Measurements from ENCODE around the gene PAGE2B.

DNA sequence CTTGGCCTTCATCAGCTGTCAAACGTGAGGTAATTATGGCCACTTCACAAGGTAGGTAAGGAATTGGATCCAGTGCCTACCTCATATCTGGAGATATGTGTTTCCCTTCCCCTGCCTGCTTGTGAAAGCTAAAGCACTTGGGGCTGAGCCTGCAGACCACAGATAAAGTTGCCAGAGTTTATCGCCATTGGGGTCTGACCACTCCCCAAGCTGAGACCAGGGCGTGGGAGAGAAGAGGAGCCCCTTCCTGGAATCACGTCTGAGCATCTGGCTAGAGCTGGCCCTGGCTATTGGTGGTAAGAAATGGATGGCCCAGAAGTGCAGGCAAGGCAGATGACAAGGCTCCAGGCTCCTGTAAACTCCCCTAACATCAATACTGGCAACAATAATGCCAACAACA is 46.8 kb upstream of the PAGE2B start:
- no peak for TF ChIP-seq FOXK1 (CRISPR knock-in tag; IDR thresholded peaks at IDR 0.05)
- TF ChIP-seq, protein P1, sequence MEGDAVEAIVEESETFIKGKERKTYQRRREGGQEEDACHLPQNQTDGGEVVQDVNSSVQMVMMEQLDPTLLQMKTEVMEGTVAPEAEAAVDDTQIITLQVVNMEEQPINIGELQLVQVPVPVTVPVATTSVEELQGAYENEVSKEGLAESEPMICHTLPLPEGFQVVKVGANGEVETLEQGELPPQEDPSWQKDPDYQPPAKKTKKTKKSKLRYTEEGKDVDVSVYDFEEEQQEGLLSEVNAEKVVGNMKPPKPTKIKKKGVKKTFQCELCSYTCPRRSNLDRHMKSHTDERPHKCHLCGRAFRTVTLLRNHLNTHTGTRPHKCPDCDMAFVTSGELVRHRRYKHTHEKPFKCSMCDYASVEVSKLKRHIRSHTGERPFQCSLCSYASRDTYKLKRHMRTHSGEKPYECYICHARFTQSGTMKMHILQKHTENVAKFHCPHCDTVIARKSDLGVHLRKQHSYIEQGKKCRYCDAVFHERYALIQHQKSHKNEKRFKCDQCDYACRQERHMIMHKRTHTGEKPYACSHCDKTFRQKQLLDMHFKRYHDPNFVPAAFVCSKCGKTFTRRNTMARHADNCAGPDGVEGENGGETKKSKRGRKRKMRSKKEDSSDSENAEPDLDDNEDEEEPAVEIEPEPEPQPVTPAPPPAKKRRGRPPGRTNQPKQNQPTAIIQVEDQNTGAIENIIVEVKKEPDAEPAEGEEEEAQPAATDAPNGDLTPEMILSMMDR (IDR thresholded peaks at IDR 0.05), result no peak
- TF ChIP-seq CREB1 (CRISPR knock-in tag; IDR thresholded peaks at IDR 0.05), result no peak
- TF ChIP-seq, protein P2, sequence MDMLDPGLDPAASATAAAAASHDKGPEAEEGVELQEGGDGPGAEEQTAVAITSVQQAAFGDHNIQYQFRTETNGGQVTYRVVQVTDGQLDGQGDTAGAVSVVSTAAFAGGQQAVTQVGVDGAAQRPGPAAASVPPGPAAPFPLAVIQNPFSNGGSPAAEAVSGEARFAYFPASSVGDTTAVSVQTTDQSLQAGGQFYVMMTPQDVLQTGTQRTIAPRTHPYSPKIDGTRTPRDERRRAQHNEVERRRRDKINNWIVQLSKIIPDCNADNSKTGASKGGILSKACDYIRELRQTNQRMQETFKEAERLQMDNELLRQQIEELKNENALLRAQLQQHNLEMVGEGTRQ (CRISPR knock-in tag; IDR thresholded peaks at IDR 0.05), result no peak
- TF ChIP-seq, protein P3, sequence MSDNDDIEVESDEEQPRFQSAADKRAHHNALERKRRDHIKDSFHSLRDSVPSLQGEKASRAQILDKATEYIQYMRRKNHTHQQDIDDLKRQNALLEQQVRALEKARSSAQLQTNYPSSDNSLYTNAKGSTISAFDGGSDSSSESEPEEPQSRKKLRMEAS (CRISPR knock-in tag; IDR thresholded peaks at IDR 0.05), result no peak
- TF ChIP-seq ESRRA (CRISPR knock-in tag; IDR thresholded peaks at IDR 0.05; ENCODE audit: borderline replicate concordance), result no peak
- no peak for TF ChIP-seq NR2C2 (CRISPR knock-in tag; IDR thresholded peaks at IDR 0.05)
- TF ChIP-seq, protein P4, sequence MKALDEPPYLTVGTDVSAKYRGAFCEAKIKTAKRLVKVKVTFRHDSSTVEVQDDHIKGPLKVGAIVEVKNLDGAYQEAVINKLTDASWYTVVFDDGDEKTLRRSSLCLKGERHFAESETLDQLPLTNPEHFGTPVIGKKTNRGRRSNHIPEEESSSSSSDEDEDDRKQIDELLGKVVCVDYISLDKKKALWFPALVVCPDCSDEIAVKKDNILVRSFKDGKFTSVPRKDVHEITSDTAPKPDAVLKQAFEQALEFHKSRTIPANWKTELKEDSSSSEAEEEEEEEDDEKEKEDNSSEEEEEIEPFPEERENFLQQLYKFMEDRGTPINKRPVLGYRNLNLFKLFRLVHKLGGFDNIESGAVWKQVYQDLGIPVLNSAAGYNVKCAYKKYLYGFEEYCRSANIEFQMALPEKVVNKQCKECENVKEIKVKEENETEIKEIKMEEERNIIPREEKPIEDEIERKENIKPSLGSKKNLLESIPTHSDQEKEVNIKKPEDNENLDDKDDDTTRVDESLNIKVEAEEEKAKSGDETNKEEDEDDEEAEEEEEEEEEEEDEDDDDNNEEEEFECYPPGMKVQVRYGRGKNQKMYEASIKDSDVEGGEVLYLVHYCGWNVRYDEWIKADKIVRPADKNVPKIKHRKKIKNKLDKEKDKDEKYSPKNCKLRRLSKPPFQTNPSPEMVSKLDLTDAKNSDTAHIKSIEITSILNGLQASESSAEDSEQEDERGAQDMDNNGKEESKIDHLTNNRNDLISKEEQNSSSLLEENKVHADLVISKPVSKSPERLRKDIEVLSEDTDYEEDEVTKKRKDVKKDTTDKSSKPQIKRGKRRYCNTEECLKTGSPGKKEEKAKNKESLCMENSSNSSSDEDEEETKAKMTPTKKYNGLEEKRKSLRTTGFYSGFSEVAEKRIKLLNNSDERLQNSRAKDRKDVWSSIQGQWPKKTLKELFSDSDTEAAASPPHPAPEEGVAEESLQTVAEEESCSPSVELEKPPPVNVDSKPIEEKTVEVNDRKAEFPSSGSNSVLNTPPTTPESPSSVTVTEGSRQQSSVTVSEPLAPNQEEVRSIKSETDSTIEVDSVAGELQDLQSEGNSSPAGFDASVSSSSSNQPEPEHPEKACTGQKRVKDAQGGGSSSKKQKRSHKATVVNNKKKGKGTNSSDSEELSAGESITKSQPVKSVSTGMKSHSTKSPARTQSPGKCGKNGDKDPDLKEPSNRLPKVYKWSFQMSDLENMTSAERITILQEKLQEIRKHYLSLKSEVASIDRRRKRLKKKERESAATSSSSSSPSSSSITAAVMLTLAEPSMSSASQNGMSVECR (CRISPR knock-in tag; IDR thresholded peaks at IDR 0.05; ENCODE audit: borderline replicate concordance), result no peak
- TF ChIP-seq, protein P5, sequence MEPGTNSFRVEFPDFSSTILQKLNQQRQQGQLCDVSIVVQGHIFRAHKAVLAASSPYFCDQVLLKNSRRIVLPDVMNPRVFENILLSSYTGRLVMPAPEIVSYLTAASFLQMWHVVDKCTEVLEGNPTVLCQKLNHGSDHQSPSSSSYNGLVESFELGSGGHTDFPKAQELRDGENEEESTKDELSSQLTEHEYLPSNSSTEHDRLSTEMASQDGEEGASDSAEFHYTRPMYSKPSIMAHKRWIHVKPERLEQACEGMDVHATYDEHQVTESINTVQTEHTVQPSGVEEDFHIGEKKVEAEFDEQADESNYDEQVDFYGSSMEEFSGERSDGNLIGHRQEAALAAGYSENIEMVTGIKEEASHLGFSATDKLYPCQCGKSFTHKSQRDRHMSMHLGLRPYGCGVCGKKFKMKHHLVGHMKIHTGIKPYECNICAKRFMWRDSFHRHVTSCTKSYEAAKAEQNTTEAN (CRISPR knock-in tag; IDR thresholded peaks at IDR 0.05), result no peak
- TF ChIP-seq JAZF1 (CRISPR knock-in tag; IDR thresholded peaks at IDR 0.05), result no peak
- TF ChIP-seq CBFB (CRISPR knock-in tag; IDR thresholded peaks at IDR 0.05; ENCODE audit: low read depth), result no peak
- TF ChIP-seq ELF4 (CRISPR knock-in tag; IDR thresholded peaks at IDR 0.05; ENCODE audit: low read depth), result no peak
- TF ChIP-seq, protein P6, sequence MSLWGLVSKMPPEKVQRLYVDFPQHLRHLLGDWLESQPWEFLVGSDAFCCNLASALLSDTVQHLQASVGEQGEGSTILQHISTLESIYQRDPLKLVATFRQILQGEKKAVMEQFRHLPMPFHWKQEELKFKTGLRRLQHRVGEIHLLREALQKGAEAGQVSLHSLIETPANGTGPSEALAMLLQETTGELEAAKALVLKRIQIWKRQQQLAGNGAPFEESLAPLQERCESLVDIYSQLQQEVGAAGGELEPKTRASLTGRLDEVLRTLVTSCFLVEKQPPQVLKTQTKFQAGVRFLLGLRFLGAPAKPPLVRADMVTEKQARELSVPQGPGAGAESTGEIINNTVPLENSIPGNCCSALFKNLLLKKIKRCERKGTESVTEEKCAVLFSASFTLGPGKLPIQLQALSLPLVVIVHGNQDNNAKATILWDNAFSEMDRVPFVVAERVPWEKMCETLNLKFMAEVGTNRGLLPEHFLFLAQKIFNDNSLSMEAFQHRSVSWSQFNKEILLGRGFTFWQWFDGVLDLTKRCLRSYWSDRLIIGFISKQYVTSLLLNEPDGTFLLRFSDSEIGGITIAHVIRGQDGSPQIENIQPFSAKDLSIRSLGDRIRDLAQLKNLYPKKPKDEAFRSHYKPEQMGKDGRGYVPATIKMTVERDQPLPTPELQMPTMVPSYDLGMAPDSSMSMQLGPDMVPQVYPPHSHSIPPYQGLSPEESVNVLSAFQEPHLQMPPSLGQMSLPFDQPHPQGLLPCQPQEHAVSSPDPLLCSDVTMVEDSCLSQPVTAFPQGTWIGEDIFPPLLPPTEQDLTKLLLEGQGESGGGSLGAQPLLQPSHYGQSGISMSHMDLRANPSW (CRISPR knock-in tag; conservative IDR thresholded peaks at IDR 0.05; ENCODE audit: low read depth), result no peak
- no peak for TF ChIP-seq CREM (CRISPR knock-in tag; IDR thresholded peaks at IDR 0.05)

Measured in WTC11 (cell line).